ENCODE results near the gene KLHL29.

GRCh38 chr2:23480957-23481797 lies 96.2 kb downstream of the KLHL29 start:
- TF ChIP-seq CTCF (IDR thresholded peaks at IDR 0.05): no peak
- no peak for TF ChIP-seq POLR2A (IDR thresholded peaks at IDR 0.05)
- TF ChIP-seq EP300 (IDR thresholded peaks at IDR 0.05): no peak

Data from ovary (tissue), 3 donors.